K562 (cell line): ENCODE measurements around the gene CACNG7. TPM values are rescaled to one million over a fixed set of nuclear protein-coding genes. Genes with fewer than 3 reads are reported as not detected.

ENCODE experiments used
- CBX8 ChIP-seq: fragments of 200-600 bp; sonication (generic); IDR thresholded peaks from 2 replicates; pipeline ENCODE4 v1.6.1; 2012; ENCODE audit warnings: borderline replicate concordance, mixed run types, low read depth, mild to moderate bottlenecking, moderate library complexity, mixed read lengths, low read length, control low read depth, inconsistent platforms; ENCODE audit not compliant: poor library complexity, severe bottlenecking; ENCODE audit errors: extremely low read depth
- EHMT2 ChIP-seq: fragments of 450-650 bp; IDR thresholded peaks from 2 replicates; pipeline ENCODE4 v1.6.1; 2018; ENCODE audit warnings: antibody characterized with exemption
- FUS ChIP-seq: fragments of 200-400 bp; formaldehyde crosslinking; optimal IDR thresholded peaks from 2 replicates; pipeline ENCODE3; 2017; ENCODE audit warnings: low read depth, low read length
- TCF7L2 ChIP-seq: fragments of 150-350 bp; IDR thresholded peaks from 2 replicates; pipeline ENCODE4 v1.6.1; 2016; ENCODE audit warnings: low read depth, mild to moderate bottlenecking, low read length, moderate library complexity
- XRCC4 ChIP-seq: IDR thresholded peaks from one replicate; pipeline ENCODE4 v1.6.1; 2011; ENCODE audit not compliant: insufficient read depth, insufficient read length; ENCODE audit errors: extremely low read depth
- ZNF23 ChIP-seq: fragments of 250-450 bp; sonication (Bioruptor Pico); IDR thresholded peaks from 2 replicates; pipeline ENCODE4 v1.4.0; 2020; ENCODE audit warnings: mild to moderate bottlenecking
- ZNF347 ChIP-seq: fragments of 450-650 bp; formaldehyde crosslinking; IDR thresholded peaks from 2 replicates; pipeline ENCODE4 v1.4.0; 2020; ENCODE audit warnings: low read depth, mild to moderate bottlenecking, moderate library complexity
- ZNF384 ChIP-seq: IDR thresholded peaks from 2 replicates; pipeline ENCODE4 v1.6.1; 2012; ENCODE audit warnings: low read depth, low read length, improper control_type of control experiment
- polyA plus RNA-seq, 8 experiments: library from polyadenylated mRNA; depleted of rRNA in 4 of 8; stranded (reverse) in 5 of 8; unstranded in 3 of 8; fragments of >200 nt; fragmentation: Nextera tagmentation in 2 of 8; fragmentation: Illumina TruSeq in 1 of 8; extraction: Ambion mirVana in 2 of 8; extraction: Trizol in 1 of 8; gene quantifications; 2 replicates each; pipeline versions ENCODE4 v1.2.1 to v1.2.3, GENCODE V29; 2011 to 2014; ENCODE audit warnings: inconsistent platforms in 1 of 8, missing spikeins in 1 of 8
- total RNA-seq, 7 experiments: library from RNA; depleted of rRNA in 6 of 7; stranded (reverse); fragments of >200 nt in 6 of 7; fragmentation: Illumina TruSeq in 2 of 7; extraction: Trizol in 2 of 7; gene quantifications; 2 replicates each; pipeline versions ENCODE4 v1.2.1 to v1.2.3, GENCODE V29; 2011 to 2021; ENCODE audit warnings: low replicate concordance in 1 of 7
- TF ChIP-seq, protein P1 (sequence below): sonication (generic); formaldehyde crosslinking; IDR thresholded peaks from 2 replicates; pipeline ENCODE4 v1.8.0; 2022; ENCODE audit warnings: mild to moderate bottlenecking, missing genetic modification reagents
- TF ChIP-seq, protein P2 (sequence below): IDR thresholded peaks from 2 replicates; pipeline ENCODE4 v1.6.1; 2011; ENCODE audit not compliant: insufficient read length; ENCODE audit errors: extremely low read depth
- TF ChIP-seq, protein P3 (sequence below): fragments of 250-450 bp; sonication (Bioruptor Pico); IDR thresholded peaks from 2 replicates; pipeline ENCODE4 v1.5.0; 2021; ENCODE audit warnings: mild to moderate bottlenecking, borderline replicate concordance
- TF ChIP-seq, protein P4 (sequence below): sonication (generic); formaldehyde crosslinking; IDR thresholded peaks from 2 replicates; pipeline ENCODE4 v1.4.0; 2020; ENCODE audit warnings: mild to moderate bottlenecking, missing genetic modification reagents
- TF ChIP-seq, protein P5 (sequence below): sonication (generic); formaldehyde crosslinking; IDR thresholded peaks from 2 replicates; pipeline ENCODE4 v1.8.0; 2022; ENCODE audit warnings: mild to moderate bottlenecking, low read depth, missing genetic modification reagents
- TF ChIP-seq, protein P6 (sequence below): fragments of 250-450 bp; sonication (Bioruptor Pico); IDR thresholded peaks from 2 replicates; pipeline ENCODE4 v1.8.0; 2021; ENCODE audit warnings: borderline replicate concordance, mild to moderate bottlenecking, moderate library complexity; ENCODE audit not compliant: poor library complexity, severe bottlenecking
- TF ChIP-seq, protein P7 (sequence below): IDR thresholded peaks from 3 replicates; pipeline ENCODE4 v1.6.1; 2011; ENCODE audit warnings: borderline replicate concordance, mild to moderate bottlenecking; ENCODE audit not compliant: insufficient read length, insufficient read depth

CACNG7 gene
- total and polyA plus RNA-seq, 9 of the 15 experiments (the other 6 are each of a cell fraction or from before 2014, with no cell fraction given), result not detected

DNA sequence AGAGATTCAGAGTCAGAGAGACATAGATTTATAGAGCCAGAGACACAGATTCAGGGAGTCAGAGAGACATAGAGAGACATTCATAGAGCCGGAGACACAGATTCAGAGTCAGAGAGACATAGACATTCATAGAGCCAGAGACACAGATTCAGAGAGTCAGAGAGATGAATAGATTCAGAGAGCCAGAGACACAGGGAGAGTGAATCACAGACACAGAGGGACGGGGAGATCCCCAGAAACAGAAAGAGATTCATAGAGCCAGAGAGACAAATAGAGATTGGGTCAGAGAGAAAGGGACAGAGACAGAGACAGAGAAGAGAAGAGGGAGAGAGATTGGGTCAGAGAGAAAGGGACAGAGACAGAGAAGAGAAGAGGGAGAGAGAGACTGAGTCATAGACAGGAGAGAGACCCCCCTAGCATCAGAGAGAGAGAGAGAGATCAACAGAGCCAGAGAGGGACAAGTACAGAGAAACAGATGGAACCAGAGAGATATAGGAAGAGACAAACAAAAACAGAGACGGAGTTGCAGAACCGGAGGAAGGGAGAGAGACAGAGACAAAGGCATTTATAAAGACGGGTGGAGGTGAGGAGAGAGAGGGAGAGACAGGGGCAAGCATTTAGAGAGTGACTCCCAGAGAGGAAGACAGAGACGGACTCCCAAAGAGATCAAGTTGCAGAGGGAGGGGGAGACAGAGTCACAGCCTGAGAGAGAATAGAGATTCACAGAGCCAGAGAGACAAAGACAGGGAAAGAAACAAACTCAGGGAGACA is 28.2 kb upstream of the CACNG7 start (continued):
- TF ChIP-seq, protein P1, sequence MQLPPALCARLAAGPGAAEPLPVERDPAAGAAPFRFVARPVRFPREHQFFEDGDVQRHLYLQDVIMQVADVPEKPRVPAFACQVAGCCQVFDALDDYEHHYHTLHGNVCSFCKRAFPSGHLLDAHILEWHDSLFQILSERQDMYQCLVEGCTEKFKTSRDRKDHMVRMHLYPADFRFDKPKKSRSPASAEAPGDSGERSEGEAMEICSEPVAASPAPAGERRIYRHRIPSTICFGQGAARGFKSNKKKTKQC (CRISPR knock-in tag), result no peak
- TF ChIP-seq, protein P2, sequence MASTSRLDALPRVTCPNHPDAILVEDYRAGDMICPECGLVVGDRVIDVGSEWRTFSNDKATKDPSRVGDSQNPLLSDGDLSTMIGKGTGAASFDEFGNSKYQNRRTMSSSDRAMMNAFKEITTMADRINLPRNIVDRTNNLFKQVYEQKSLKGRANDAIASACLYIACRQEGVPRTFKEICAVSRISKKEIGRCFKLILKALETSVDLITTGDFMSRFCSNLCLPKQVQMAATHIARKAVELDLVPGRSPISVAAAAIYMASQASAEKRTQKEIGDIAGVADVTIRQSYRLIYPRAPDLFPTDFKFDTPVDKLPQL, result no peak
- TF ChIP-seq EHMT2 (0 out of 2 replicates have a peak, but pooled peaks have one; percentile 7), CBX8 (no peak), ZNF384 (no peak), TCF7L2 (no peak), FUS (no peak), XRCC4 (no peak), ZNF347 (CRISPR knock-in tag) (no peak), ZNF23 (no peak)
- TF ChIP-seq, protein P3, sequence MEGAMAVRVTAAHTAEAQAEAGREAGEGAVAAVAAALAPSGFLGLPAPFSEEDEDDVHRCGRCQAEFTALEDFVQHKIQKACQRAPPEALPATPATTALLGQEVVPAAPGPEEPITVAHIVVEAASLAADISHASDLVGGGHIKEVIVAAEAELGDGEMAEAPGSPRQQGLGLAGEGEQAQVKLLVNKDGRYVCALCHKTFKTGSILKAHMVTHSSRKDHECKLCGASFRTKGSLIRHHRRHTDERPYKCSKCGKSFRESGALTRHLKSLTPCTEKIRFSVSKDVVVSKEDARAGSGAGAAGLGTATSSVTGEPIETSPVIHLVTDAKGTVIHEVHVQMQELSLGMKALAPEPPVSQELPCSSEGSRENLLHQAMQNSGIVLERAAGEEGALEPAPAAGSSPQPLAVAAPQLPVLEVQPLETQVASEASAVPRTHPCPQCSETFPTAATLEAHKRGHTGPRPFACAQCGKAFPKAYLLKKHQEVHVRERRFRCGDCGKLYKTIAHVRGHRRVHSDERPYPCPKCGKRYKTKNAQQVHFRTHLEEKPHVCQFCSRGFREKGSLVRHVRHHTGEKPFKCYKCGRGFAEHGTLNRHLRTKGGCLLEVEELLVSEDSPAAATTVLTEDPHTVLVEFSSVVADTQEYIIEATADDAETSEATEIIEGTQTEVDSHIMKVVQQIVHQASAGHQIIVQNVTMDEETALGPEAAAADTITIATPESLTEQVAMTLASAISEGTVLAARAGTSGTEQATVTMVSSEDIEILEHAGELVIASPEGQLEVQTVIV, result no peak
- TF ChIP-seq, protein P4, sequence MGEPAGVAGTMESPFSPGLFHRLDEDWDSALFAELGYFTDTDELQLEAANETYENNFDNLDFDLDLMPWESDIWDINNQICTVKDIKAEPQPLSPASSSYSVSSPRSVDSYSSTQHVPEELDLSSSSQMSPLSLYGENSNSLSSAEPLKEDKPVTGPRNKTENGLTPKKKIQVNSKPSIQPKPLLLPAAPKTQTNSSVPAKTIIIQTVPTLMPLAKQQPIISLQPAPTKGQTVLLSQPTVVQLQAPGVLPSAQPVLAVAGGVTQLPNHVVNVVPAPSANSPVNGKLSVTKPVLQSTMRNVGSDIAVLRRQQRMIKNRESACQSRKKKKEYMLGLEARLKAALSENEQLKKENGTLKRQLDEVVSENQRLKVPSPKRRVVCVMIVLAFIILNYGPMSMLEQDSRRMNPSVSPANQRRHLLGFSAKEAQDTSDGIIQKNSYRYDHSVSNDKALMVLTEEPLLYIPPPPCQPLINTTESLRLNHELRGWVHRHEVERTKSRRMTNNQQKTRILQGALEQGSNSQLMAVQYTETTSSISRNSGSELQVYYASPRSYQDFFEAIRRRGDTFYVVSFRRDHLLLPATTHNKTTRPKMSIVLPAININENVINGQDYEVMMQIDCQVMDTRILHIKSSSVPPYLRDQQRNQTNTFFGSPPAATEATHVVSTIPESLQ (CRISPR knock-in tag), result no peak
- TF ChIP-seq, protein P5, sequence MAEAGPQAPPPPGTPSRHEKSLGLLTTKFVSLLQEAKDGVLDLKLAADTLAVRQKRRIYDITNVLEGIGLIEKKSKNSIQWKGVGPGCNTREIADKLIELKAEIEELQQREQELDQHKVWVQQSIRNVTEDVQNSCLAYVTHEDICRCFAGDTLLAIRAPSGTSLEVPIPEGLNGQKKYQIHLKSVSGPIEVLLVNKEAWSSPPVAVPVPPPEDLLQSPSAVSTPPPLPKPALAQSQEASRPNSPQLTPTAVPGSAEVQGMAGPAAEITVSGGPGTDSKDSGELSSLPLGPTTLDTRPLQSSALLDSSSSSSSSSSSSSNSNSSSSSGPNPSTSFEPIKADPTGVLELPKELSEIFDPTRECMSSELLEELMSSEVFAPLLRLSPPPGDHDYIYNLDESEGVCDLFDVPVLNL (CRISPR knock-in tag), result no peak
- TF ChIP-seq, protein P6, sequence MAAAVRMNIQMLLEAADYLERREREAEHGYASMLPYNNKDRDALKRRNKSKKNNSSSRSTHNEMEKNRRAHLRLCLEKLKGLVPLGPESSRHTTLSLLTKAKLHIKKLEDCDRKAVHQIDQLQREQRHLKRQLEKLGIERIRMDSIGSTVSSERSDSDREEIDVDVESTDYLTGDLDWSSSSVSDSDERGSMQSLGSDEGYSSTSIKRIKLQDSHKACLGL, result no peak
- TF ChIP-seq, protein P7, sequence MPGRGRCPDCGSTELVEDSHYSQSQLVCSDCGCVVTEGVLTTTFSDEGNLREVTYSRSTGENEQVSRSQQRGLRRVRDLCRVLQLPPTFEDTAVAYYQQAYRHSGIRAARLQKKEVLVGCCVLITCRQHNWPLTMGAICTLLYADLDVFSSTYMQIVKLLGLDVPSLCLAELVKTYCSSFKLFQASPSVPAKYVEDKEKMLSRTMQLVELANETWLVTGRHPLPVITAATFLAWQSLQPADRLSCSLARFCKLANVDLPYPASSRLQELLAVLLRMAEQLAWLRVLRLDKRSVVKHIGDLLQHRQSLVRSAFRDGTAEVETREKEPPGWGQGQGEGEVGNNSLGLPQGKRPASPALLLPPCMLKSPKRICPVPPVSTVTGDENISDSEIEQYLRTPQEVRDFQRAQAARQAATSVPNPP, result no peak
